Ishikawa (cell line): Measurements from ENCODE around the gene TAGLN3.

ENCODE experiments used
- CEBPB ChIP-seq: IDR thresholded peaks from 2 replicates; pipeline ENCODE4 v1.6.1; 2012
- CREB1 ChIP-seq: IDR thresholded peaks from 2 replicates; pipeline ENCODE4 v1.6.1; 2012; ENCODE audit warnings: low read depth
- EGR1 ChIP-seq: IDR thresholded peaks from 2 replicates; pipeline ENCODE4 v1.6.1; 2012
- EP300 ChIP-seq: IDR thresholded peaks from 2 replicates; pipeline ENCODE4 v1.6.1; 2012; ENCODE audit warnings: borderline replicate concordance
- FOXM1 ChIP-seq: IDR thresholded peaks from 2 replicates; pipeline ENCODE4 v1.6.1; 2012; ENCODE audit warnings: low read depth, borderline replicate concordance
- MAX ChIP-seq: IDR thresholded peaks from 2 replicates; pipeline ENCODE4 v1.6.1; 2012
- NFIC ChIP-seq: IDR thresholded peaks from 2 replicates; pipeline ENCODE4 v1.6.1; 2012
- RAD21 ChIP-seq: IDR thresholded peaks from 2 replicates; pipeline ENCODE4 v1.6.1; 2012; ENCODE audit warnings: low read depth
- REST ChIP-seq: IDR thresholded peaks from 2 replicates; pipeline ENCODE4 v1.6.1; 2012; ENCODE audit warnings: low read depth, mild to moderate bottlenecking
- TAF1 ChIP-seq: IDR thresholded peaks from 2 replicates; pipeline ENCODE4 v1.6.1; 2012; ENCODE audit warnings: low read depth, mild to moderate bottlenecking
- TCF12 ChIP-seq: IDR thresholded peaks from 2 replicates; pipeline ENCODE4 v1.6.1; 2012; ENCODE audit warnings: low read depth
- TEAD4 ChIP-seq: IDR thresholded peaks from 2 replicates; pipeline ENCODE4 v1.6.1; 2012
- USF1 ChIP-seq: IDR thresholded peaks from 2 replicates; pipeline ENCODE4 v1.6.1; 2012
- YY1 ChIP-seq: IDR thresholded peaks from 2 replicates; pipeline ENCODE4 v1.6.1; 2012; ENCODE audit warnings: low read depth
- ZBTB7A ChIP-seq: IDR thresholded peaks from 2 replicates; pipeline ENCODE4 v1.6.1; 2012; ENCODE audit warnings: low read depth

TAGLN3 gene

GRCh38 chr3:112010636-112011035 is 11.9 kb downstream of the TAGLN3 start:
- TF ChIP-seq USF1 (no peak), YY1 (no peak), ZBTB7A (no peak), CEBPB (no peak), CREB1 (no peak), RAD21 (no peak), TCF12 (no peak), EGR1 (no peak), TEAD4 (no peak), FOXM1 (no peak), EP300 (no peak), MAX (no peak)

- TF ChIP-seq NFIC: no peak
- no peak for TF ChIP-seq EP300
These were observed 12.7 kb downstream of the TAGLN3 start for GRCh38 chr3:112011376-112011940.

GRCh38 chr3:112012205-112012992 is 13.7 kb downstream of the TAGLN3 start:
- TF ChIP-seq TAF1: no peak
- no peak for TF ChIP-seq USF1
- TF ChIP-seq YY1: no peak
- TF ChIP-seq CEBPB: no peak
- TF ChIP-seq TCF12: no peak
- TF ChIP-seq REST: no peak
- TF ChIP-seq CREB1: no peak
- no peak for TF ChIP-seq ZBTB7A
- TF ChIP-seq MAX: no peak
- TF ChIP-seq EP300: no peak
- no peak for TF ChIP-seq TEAD4
- TF ChIP-seq EGR1: no peak
- TF ChIP-seq FOXM1: no peak
- TF ChIP-seq NFIC: no peak
- no peak for TF ChIP-seq RAD21

GRCh38 chr3:112013058-112013783 is 14.5 kb downstream of the TAGLN3 start:
- TF ChIP-seq RAD21: peak; percentile 49; the same call in 1 of the 2 replicates
- TF ChIP-seq NFIC: no peak

- no peak for TF ChIP-seq MAX
- no peak for TF ChIP-seq TAF1
- no peak for TF ChIP-seq TEAD4
- TF ChIP-seq CREB1: no peak
- TF ChIP-seq FOXM1: no peak
- TF ChIP-seq REST: no peak
- TF ChIP-seq RAD21: no peak
- no peak for TF ChIP-seq CEBPB
- no peak for TF ChIP-seq ZBTB7A
These were observed 15.0 kb downstream of the TAGLN3 start for GRCh38 chr3:112013784-112014143.

- TF ChIP-seq USF1: no peak
- TF ChIP-seq RAD21: no peak
- TF ChIP-seq ZBTB7A: no peak
- no peak for TF ChIP-seq YY1
- no peak for TF ChIP-seq TAF1
These were observed 18.4 kb downstream of the TAGLN3 start for GRCh38 chr3:112017091-112017490.
